Measurements from ENCODE around the gene DMXL1.

DNA sequence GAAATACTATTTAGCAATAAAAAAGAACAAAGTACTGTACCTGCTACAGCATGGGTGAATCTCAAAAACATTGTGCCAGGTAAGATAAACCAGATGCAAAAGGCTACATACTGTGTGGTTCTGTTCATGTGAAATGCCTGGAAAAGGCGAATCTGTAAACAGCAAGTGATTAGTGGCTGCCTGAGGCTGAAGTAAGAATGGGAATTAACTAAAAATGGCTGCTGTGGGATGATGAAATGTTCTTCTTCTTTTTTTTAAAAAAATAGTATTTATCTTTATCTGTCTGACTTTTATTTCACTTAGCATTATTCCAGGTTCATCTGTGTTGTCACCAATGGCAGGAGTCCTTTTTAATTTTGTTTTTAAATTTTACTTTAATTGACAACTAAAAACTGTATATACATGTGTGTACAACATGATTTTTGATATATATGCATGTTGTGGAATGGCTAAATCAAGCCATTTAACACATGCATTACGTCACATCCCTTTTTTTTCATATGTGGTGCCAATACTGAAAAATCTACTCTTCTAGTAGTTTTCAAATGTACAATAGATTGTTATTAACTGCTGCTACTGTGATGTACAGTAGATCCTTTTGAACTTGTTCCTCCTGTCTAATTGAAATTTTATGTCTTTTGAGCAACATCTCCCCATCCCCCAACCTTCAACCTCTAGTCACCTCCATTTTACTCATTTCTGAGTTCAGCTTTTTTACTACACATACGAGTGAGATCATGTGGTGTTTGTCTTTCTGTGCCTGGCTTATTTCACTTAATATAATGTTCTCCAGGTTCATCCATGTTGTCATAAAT is 222.0 kb downstream of the DMXL1 start:
- TF ChIP-seq, protein P1, sequence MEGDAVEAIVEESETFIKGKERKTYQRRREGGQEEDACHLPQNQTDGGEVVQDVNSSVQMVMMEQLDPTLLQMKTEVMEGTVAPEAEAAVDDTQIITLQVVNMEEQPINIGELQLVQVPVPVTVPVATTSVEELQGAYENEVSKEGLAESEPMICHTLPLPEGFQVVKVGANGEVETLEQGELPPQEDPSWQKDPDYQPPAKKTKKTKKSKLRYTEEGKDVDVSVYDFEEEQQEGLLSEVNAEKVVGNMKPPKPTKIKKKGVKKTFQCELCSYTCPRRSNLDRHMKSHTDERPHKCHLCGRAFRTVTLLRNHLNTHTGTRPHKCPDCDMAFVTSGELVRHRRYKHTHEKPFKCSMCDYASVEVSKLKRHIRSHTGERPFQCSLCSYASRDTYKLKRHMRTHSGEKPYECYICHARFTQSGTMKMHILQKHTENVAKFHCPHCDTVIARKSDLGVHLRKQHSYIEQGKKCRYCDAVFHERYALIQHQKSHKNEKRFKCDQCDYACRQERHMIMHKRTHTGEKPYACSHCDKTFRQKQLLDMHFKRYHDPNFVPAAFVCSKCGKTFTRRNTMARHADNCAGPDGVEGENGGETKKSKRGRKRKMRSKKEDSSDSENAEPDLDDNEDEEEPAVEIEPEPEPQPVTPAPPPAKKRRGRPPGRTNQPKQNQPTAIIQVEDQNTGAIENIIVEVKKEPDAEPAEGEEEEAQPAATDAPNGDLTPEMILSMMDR (IDR thresholded peaks at IDR 0.05), result no peak
- TF ChIP-seq EZH2 (IDR thresholded peaks at IDR 0.05), result no peak
